ENCODE measurements around the gene NELFA. TPM values are rescaled to one million over a fixed set of nuclear protein-coding genes. Genes with fewer than 3 reads are reported as not detected.
"Not testable (repeated sequence)": the region's sequence is repeated elsewhere in the genome, so short reads cannot be mapped to it uniquely, and the experiment has no call there.

NELFA gene
- total RNA-seq, 1 donor from 2014 or later = 39.6 TPM

DNA sequence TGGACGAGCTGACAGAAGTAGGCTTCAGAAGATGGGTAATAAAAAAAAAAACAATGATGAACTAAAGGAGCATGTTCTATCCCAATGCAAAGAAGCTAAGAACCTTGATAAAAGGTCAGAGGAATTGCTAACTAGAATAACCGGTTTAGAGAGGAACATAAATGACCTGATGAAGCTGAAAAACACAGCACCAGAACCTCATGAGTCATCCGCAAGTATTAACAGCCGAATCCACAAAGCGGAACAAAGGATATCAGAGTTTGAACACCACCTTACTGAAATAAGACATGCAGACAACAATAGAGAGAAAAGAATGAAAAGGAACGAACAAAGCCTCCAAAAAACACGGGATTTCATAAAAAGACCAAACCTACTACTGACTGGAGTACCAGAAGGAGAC, 10.5 kb downstream of the NELFA start:
- Mint-ChIP-seq H3K4me1 (ENCODE audit: low read depth, unreplicated experiment) (no peaks in the 10 kb centered on the region), H3K9me3 (ENCODE audit: unreplicated experiment) (peaks cover 9% of the 10 kb centered on the region), H3K36me3 (ENCODE audit: unreplicated experiment) (peaks cover 39% of the 10 kb centered on the region), H3K4me3 (ENCODE audit: unreplicated experiment) (no peak overlapping the region), H3K27ac (ENCODE audit: unreplicated experiment) (no peak overlapping the region), H3K27me3 (ENCODE audit: unreplicated experiment) (no peaks in the 10 kb centered on the region)
- TF ChIP-seq, protein P1, sequence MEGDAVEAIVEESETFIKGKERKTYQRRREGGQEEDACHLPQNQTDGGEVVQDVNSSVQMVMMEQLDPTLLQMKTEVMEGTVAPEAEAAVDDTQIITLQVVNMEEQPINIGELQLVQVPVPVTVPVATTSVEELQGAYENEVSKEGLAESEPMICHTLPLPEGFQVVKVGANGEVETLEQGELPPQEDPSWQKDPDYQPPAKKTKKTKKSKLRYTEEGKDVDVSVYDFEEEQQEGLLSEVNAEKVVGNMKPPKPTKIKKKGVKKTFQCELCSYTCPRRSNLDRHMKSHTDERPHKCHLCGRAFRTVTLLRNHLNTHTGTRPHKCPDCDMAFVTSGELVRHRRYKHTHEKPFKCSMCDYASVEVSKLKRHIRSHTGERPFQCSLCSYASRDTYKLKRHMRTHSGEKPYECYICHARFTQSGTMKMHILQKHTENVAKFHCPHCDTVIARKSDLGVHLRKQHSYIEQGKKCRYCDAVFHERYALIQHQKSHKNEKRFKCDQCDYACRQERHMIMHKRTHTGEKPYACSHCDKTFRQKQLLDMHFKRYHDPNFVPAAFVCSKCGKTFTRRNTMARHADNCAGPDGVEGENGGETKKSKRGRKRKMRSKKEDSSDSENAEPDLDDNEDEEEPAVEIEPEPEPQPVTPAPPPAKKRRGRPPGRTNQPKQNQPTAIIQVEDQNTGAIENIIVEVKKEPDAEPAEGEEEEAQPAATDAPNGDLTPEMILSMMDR (IDR thresholded peaks at IDR 0.05; ENCODE audit: partially characterized antibody, unreplicated experiment) = no peak
- DNase-seq = no peak

- Mint-ChIP-seq H3K27me3 (ENCODE audit: unreplicated experiment) (no peaks in the 10 kb centered on the region), H3K9me3 (ENCODE audit: unreplicated experiment) (peaks cover 9% of the 10 kb centered on the region), H3K27ac (ENCODE audit: unreplicated experiment) (no peak overlapping the region), H3K4me3 (ENCODE audit: unreplicated experiment) (no peak overlapping the region), H3K36me3 (ENCODE audit: unreplicated experiment) (peaks cover 33% of the 10 kb centered on the region), H3K4me1 (ENCODE audit: low read depth, unreplicated experiment) (no peaks in the 10 kb centered on the region)
- TF ChIP-seq, protein P1 (IDR thresholded peaks at IDR 0.05; ENCODE audit: partially characterized antibody, unreplicated experiment) = no peak
- DNase-seq = no peak
Observed at GRCh38 chr4:1997712-1998111, 11.1 kb downstream of the NELFA start.

DNA sequence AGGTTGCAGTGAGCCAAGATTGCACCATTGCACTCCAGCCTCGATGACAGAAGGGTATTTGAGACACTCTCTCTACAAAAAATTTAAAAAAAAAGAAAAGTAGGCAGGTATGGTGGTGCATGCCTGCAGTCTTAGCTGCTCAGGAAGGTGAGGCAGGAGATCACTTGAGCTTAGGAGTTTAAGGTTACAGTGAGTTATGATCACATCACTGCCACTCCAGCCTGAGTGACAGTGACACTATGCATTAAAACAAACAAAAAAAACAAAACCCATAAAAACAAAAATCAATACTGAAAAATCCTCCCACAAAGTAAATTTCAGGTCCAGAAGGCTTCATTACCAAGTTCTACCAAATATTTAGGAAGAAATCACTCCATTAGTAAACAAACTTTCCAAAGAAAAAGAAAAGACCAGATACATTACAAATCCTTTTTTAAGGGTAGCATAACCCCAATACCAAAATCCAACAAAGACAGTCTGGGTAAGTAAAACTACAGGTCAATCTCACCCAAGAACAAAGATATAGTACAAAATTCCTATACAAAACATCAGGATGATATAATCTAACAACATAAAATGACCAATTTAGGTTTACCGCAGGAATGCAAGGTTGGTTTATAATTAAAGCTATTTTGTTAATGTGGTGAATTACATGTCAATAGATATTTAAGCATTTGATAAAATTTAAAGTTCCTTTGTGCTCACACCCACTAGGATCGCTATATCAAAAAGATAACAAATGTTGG, 11.7 kb downstream of the NELFA start:
- no peaks in the 10 kb centered on the region for H3K27me3 Mint-ChIP-seq (ENCODE audit: unreplicated experiment)
- TF ChIP-seq, protein P1 (IDR thresholded peaks at IDR 0.05; ENCODE audit: partially characterized antibody, unreplicated experiment) = no peak
- H3K27ac Mint-ChIP-seq (ENCODE audit: unreplicated experiment) = no peak overlapping the region
- H3K4me1 Mint-ChIP-seq (ENCODE audit: low read depth, unreplicated experiment) = no peaks in the 10 kb centered on the region
- H3K9me3 Mint-ChIP-seq (ENCODE audit: unreplicated experiment) = peaks cover 9% of the 10 kb centered on the region
- H3K36me3 Mint-ChIP-seq (ENCODE audit: unreplicated experiment) = peaks cover 31% of the 10 kb centered on the region
- no peak overlapping the region for H3K4me3 Mint-ChIP-seq (ENCODE audit: unreplicated experiment)
- no peak for DNase-seq

DNA sequence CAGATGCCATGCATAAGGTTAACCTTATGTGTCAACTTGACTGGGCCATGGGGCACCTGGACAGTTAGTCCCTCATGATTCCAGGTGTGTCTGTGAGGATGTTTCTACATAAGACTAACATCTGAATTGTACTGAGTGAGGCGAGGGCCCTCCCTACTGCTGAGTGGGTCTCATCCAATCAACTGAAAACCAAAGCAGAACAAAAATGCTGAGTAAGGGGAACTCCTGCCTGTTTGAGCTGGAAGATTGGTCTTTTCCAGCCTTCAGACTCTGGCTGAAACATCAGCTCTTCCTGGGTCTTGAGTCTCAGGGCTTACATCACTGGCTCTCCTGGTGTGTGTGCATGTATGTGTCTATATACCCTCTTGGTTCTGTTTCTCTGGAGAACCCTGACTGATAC, 13.8 kb downstream of the NELFA start:
- peaks cover 23% of the 10 kb centered on the region for H3K36me3 Mint-ChIP-seq (ENCODE audit: unreplicated experiment)
- TF ChIP-seq, protein P1 (IDR thresholded peaks at IDR 0.05; ENCODE audit: partially characterized antibody, unreplicated experiment) = no peak
- no peak overlapping the region for H3K4me3 Mint-ChIP-seq (ENCODE audit: unreplicated experiment)
- no peak overlapping the region for H3K27ac Mint-ChIP-seq (ENCODE audit: unreplicated experiment)
- peaks cover 7% of the 10 kb centered on the region for H3K9me3 Mint-ChIP-seq (ENCODE audit: unreplicated experiment)
- no peak for DNase-seq
- H3K27me3 Mint-ChIP-seq (ENCODE audit: unreplicated experiment) = peaks cover 3% of the 10 kb centered on the region
- no peaks in the 10 kb centered on the region for H3K4me1 Mint-ChIP-seq (ENCODE audit: low read depth, unreplicated experiment)

- DNase-seq; H3K4me3 Mint-ChIP-seq (ENCODE audit: unreplicated experiment); H3K27me3 Mint-ChIP-seq (ENCODE audit: unreplicated experiment); H3K27ac Mint-ChIP-seq (ENCODE audit: unreplicated experiment); H3K4me1 Mint-ChIP-seq (ENCODE audit: low read depth, unreplicated experiment); H3K9me3 Mint-ChIP-seq (ENCODE audit: unreplicated experiment): not testable (repeated sequence)
- H3K36me3 Mint-ChIP-seq (ENCODE audit: unreplicated experiment) = peaks cover 13% of the 10 kb centered on the region
Observed at GRCh38 chr4:1993718-1994516, 14.9 kb downstream of the NELFA start.

Measured in glutamatergic neuron (in vitro differentiated cells).